CD4-positive, alpha-beta T cell treated with Interleukin-1 beta for 1 hour (primary cell): ENCODE measurements around the gene COL4A2.
"Not testable (repeated sequence)": the region's sequence is repeated elsewhere in the genome, so short reads cannot be mapped to it uniquely, and the experiment has no call there.

Experiments used
- DNase-seq, 2 donors: peaks; one replicate each; pipeline ENCODE4 v3.0.0-alpha.2; 2020 to 2022

COL4A2 gene

GRCh38 chr13:110479648-110480047 lies 172.6 kb downstream of the COL4A2 start:
- DNase-seq = no peak

GRCh38 chr13:110480161-110480560 lies 173.1 kb downstream of the COL4A2 start:
- DNase-seq = no peak

GRCh38 chr13:110483386-110483968 lies 176.4 kb downstream of the COL4A2 start:
- no peak for DNase-seq

- DNase-seq = no peak
These were observed 177.4 kb downstream of the COL4A2 start for GRCh38 chr13:110484290-110485048.

GRCh38 chr13:110485604-110486003 lies 178.5 kb downstream of the COL4A2 start:
- DNase-seq = no peak

- no peak for DNase-seq
These were observed 179.1 kb downstream of the COL4A2 start for GRCh38 chr13:110486061-110486715.

GRCh38 chr13:110486880-110487279 lies 179.8 kb downstream of the COL4A2 start:
- not testable (repeated sequence) for DNase-seq

GRCh38 chr13:110490009-110490770 lies 183.1 kb downstream of the COL4A2 start:
- DNase-seq = no peak

GRCh38 chr13:110491869-110492678 lies 185.0 kb downstream of the COL4A2 start:
- no peak for DNase-seq

- no peak for DNase-seq
These were observed 185.9 kb downstream of the COL4A2 start for GRCh38 chr13:110492679-110493593.

GRCh38 chr13:110493613-110494012 lies 186.5 kb downstream of the COL4A2 start:
- DNase-seq = no peak

- DNase-seq = no peak
These were observed 188.3 kb downstream of the COL4A2 start for GRCh38 chr13:110495376-110495775.

- no peak for DNase-seq
These were observed 188.8 kb downstream of the COL4A2 start for GRCh38 chr13:110495881-110496280.

- no peak for DNase-seq
These were observed 189.2 kb downstream of the COL4A2 start for GRCh38 chr13:110496281-110496680.

GRCh38 chr13:110497003-110497402 lies 189.9 kb downstream of the COL4A2 start:
- DNase-seq = no peak

- DNase-seq = not testable (repeated sequence)
These were observed 190.8 kb downstream of the COL4A2 start for GRCh38 chr13:110497896-110498295.

GRCh38 chr13:110498327-110498726 lies 191.2 kb downstream of the COL4A2 start:
- DNase-seq = no peak

- no peak for DNase-seq
These were observed 191.7 kb downstream of the COL4A2 start for GRCh38 chr13:110498765-110499164.

GRCh38 chr13:110499621-110500281 lies 192.7 kb downstream of the COL4A2 start:
- no peak for DNase-seq

- DNase-seq = no peak
These were observed 193.3 kb downstream of the COL4A2 start for GRCh38 chr13:110500341-110500740.

GRCh38 chr13:110501188-110501587 lies 194.1 kb downstream of the COL4A2 start:
- DNase-seq = no peak
